Measurements from ENCODE around the gene CHRNA7. TPM values are rescaled to one million over a fixed set of nuclear protein-coding genes. Genes with fewer than 3 reads are reported as not detected.
"Not testable (repeated sequence)": the region's sequence is repeated elsewhere in the genome, so short reads cannot be mapped to it uniquely, and the experiment has no call there.

The CHRNA7 gene
- polyA plus RNA-seq, 4 donors = 4.3 to 13.7 (median 8.0) TPM

DNA sequence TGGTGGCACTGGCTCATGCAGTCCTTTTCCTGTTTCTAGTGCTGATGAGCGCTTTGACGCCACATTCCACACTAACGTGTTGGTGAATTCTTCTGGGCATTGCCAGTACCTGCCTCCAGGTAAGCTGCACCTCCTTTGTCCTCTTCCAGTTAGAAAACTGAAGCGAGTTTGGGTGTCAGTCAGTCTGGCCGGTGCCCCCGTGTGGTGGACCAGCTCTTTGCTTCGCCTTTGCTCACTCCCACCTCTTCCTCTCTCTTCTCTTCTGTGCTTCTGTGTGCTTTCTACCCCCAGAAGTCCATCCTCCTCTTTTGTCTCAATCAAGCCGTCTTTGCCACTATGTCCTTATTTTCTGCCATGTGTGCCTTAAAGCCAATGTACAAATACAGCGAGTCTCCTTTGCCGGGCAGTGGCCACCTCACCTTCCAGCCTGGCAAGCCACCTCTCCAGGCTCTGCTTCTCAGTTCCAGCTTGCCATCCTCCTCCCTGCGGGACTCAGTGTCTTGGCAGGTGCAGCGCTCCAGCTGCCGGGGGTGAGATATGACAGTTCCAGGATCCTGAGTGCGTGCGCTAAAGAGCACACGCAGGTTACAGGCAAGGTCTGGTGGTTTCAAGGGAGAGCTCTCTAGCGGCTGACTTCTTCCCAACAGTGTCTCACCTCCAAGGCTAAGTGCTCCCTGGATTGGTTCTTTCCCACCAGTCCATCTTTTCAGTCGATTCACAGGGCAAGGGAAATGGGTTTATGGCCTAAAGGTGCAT, 123.7 kb downstream of the CHRNA7 start:
- not testable (repeated sequence) for H3K27me3 ChIP-seq (ENCODE audit: control insufficient read depth in 3 of 3, insufficient read depth in 3 of 3, low read length in 3 of 3); H3K27ac ChIP-seq (ENCODE audit: low read depth in 1 of 3, low read length in 2 of 3); H3K36me3 ChIP-seq (ENCODE audit: control insufficient read depth in 3 of 3, insufficient read depth in 2 of 3, low read depth in 1 of 3, low read length in 3 of 3); H3K4me1 ChIP-seq (ENCODE audit: control insufficient read depth in 3 of 3, insufficient read depth in 2 of 3, low read depth in 1 of 3, low read length in 2 of 3); H3K4me3 ChIP-seq (ENCODE audit: low read depth in 1 of 3, low read length in 3 of 3); H3K9me3 ChIP-seq (ENCODE audit: control insufficient read depth in 2 of 2, insufficient read depth in 1 of 2, low read depth in 1 of 2, low read length in 1 of 2); FAIRE-seq; DNase-seq
- WGBS, 3 donors = no CpG with 5 or more reads among the region's 18 CpGs

DNA sequence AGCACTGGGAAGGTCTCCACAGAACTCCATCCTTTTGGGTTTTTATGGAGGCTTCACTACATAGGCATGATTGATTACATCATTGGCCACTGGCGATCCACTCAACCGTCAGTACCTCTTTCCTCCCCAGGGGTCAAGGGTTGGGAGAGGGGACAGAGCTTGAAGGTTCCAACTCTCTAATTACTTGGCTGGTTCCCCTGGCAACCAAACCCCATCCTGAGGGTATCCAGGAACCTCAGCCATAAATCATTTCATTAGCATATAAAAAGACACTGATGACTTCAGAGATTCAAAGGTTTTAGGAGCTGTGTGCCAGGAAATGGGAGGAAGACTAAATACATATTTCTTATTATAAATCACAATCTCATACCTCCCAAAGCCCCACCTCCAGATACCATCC, 131.8 kb downstream of the CHRNA7 start:
- WGBS, 3 donors = no CpG with 5 or more reads among the region's 2 CpGs
- H3K4me3 ChIP-seq (ENCODE audit: low read depth in 1 of 3, low read length in 3 of 3); DNase-seq; FAIRE-seq; H3K27me3 ChIP-seq (ENCODE audit: control insufficient read depth in 3 of 3, insufficient read depth in 3 of 3, low read length in 3 of 3); H3K36me3 ChIP-seq (ENCODE audit: control insufficient read depth in 3 of 3, insufficient read depth in 2 of 3, low read depth in 1 of 3, low read length in 3 of 3); H3K27ac ChIP-seq (ENCODE audit: low read depth in 1 of 3, low read length in 2 of 3); H3K9me3 ChIP-seq (ENCODE audit: control insufficient read depth in 2 of 2, insufficient read depth in 1 of 2, low read depth in 1 of 2, low read length in 1 of 2); H3K4me1 ChIP-seq (ENCODE audit: control insufficient read depth in 3 of 3, insufficient read depth in 2 of 3, low read depth in 1 of 3, low read length in 2 of 3): not testable (repeated sequence)

GRCh38 chr15:32164065-32164464, 133.8 kb downstream of the CHRNA7 start:
- H3K27me3 ChIP-seq (ENCODE audit: control insufficient read depth in 3 of 3, insufficient read depth in 3 of 3, low read length in 3 of 3); H3K36me3 ChIP-seq (ENCODE audit: control insufficient read depth in 3 of 3, insufficient read depth in 2 of 3, low read depth in 1 of 3, low read length in 3 of 3); FAIRE-seq; H3K27ac ChIP-seq (ENCODE audit: low read depth in 1 of 3, low read length in 2 of 3); DNase-seq; H3K4me1 ChIP-seq (ENCODE audit: control insufficient read depth in 3 of 3, insufficient read depth in 2 of 3, low read depth in 1 of 3, low read length in 2 of 3); H3K4me3 ChIP-seq (ENCODE audit: low read depth in 1 of 3, low read length in 3 of 3); H3K9me3 ChIP-seq (ENCODE audit: control insufficient read depth in 2 of 2, insufficient read depth in 1 of 2, low read depth in 1 of 2, low read length in 1 of 2): not testable (repeated sequence)
- no CpG with 5 or more reads among the region's 7 CpGs for WGBS, 3 donors

- DNase-seq = not testable (repeated sequence)
Measured at GRCh38 chr15:32164747-32165146, 134.4 kb downstream of the CHRNA7 start.

DNA sequence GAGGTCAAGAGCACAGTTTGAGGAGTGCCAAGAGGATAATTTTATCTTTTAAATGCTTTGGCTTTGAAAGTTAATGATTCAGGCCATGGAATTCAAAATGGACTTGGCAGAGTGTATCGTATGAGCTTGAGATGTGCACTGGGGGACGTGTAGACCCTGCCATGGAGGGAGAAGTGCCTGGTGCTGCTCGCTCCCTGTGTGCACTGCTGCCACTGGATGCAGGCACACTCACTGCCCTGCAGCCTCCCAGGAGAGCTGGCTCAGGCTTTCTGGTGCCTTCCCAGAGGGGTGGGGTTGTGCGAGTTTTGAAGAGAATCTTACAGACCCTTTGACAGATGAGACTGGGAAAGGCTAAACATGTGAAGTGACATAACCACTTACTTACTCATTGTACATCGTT, 135.5 kb downstream of the CHRNA7 start:
- WGBS, 3 donors = 79 to 94% (median 85%) methylated on average over 1 of the region's 5 CpGs
- H3K27me3 ChIP-seq (ENCODE audit: control insufficient read depth in 3 of 3, insufficient read depth in 3 of 3, low read length in 3 of 3); DNase-seq; H3K27ac ChIP-seq (ENCODE audit: low read depth in 1 of 3, low read length in 2 of 3); H3K9me3 ChIP-seq (ENCODE audit: control insufficient read depth in 2 of 2, insufficient read depth in 1 of 2, low read depth in 1 of 2, low read length in 1 of 2); FAIRE-seq; H3K4me1 ChIP-seq (ENCODE audit: control insufficient read depth in 3 of 3, insufficient read depth in 2 of 3, low read depth in 1 of 3, low read length in 2 of 3); H3K36me3 ChIP-seq (ENCODE audit: control insufficient read depth in 3 of 3, insufficient read depth in 2 of 3, low read depth in 1 of 3, low read length in 3 of 3); H3K4me3 ChIP-seq (ENCODE audit: low read depth in 1 of 3, low read length in 3 of 3): not testable (repeated sequence)

More at GRCh38 chr15:32164747-32165146, 134.4 kb downstream of the CHRNA7 start:
- not testable (repeated sequence) for H3K27ac ChIP-seq (ENCODE audit: low read depth in 1 of 3, low read length in 2 of 3); H3K4me1 ChIP-seq (ENCODE audit: control insufficient read depth in 3 of 3, insufficient read depth in 2 of 3, low read depth in 1 of 3, low read length in 2 of 3); H3K36me3 ChIP-seq (ENCODE audit: control insufficient read depth in 3 of 3, insufficient read depth in 2 of 3, low read depth in 1 of 3, low read length in 3 of 3); FAIRE-seq; H3K27me3 ChIP-seq (ENCODE audit: control insufficient read depth in 3 of 3, insufficient read depth in 3 of 3, low read length in 3 of 3); H3K9me3 ChIP-seq (ENCODE audit: control insufficient read depth in 2 of 2, insufficient read depth in 1 of 2, low read depth in 1 of 2, low read length in 1 of 2); H3K4me3 ChIP-seq (ENCODE audit: low read depth in 1 of 3, low read length in 3 of 3)
- WGBS, 3 donors = no CpG with 5 or more reads among the region's 1 CpG

DNA sequence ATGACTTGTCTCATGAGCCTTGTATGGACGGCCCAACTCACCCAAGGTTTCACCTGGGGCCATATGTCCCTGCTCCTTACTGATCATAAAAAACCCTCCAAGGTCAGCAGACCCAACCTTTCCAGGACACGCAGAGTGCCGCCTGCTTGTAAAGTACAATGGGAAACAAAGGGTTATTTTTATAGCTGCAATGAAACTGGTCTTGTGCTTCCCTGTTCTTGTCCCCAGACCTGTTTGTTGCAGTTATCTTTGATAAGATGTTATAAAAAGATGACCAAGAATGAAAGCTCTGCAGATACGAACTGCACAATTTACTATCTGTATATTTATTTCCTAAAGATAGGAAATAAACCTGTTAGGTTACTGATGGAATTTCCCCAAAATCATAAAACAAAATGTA, 136.0 kb downstream of the CHRNA7 start:
- FAIRE-seq; H3K4me3 ChIP-seq (ENCODE audit: low read depth in 1 of 3, low read length in 3 of 3); H3K4me1 ChIP-seq (ENCODE audit: control insufficient read depth in 3 of 3, insufficient read depth in 2 of 3, low read depth in 1 of 3, low read length in 2 of 3); H3K27ac ChIP-seq (ENCODE audit: low read depth in 1 of 3, low read length in 2 of 3); DNase-seq; H3K36me3 ChIP-seq (ENCODE audit: control insufficient read depth in 3 of 3, insufficient read depth in 2 of 3, low read depth in 1 of 3, low read length in 3 of 3); H3K27me3 ChIP-seq (ENCODE audit: control insufficient read depth in 3 of 3, insufficient read depth in 3 of 3, low read length in 3 of 3); H3K9me3 ChIP-seq (ENCODE audit: control insufficient read depth in 2 of 2, insufficient read depth in 1 of 2, low read depth in 1 of 2, low read length in 1 of 2): not testable (repeated sequence)
- 56 to 88% (median 62%) methylated on average over 2 to 4 of the region's 4 CpGs for WGBS, 3 donors

- H3K36me3 ChIP-seq (ENCODE audit: control insufficient read depth in 3 of 3, insufficient read depth in 2 of 3, low read depth in 1 of 3, low read length in 3 of 3); H3K4me1 ChIP-seq (ENCODE audit: control insufficient read depth in 3 of 3, insufficient read depth in 2 of 3, low read depth in 1 of 3, low read length in 2 of 3); FAIRE-seq; H3K27ac ChIP-seq (ENCODE audit: low read depth in 1 of 3, low read length in 2 of 3); H3K27me3 ChIP-seq (ENCODE audit: control insufficient read depth in 3 of 3, insufficient read depth in 3 of 3, low read length in 3 of 3); DNase-seq; H3K9me3 ChIP-seq (ENCODE audit: control insufficient read depth in 2 of 2, insufficient read depth in 1 of 2, low read depth in 1 of 2, low read length in 1 of 2); H3K4me3 ChIP-seq (ENCODE audit: low read depth in 1 of 3, low read length in 3 of 3): not testable (repeated sequence)
- 95 to 98% (median 96%) methylated on average over 14 to 20 of the region's 35 CpGs for WGBS, 3 donors
Measured at GRCh38 chr15:32167913-32168312, 137.6 kb downstream of the CHRNA7 start.

DNA sequence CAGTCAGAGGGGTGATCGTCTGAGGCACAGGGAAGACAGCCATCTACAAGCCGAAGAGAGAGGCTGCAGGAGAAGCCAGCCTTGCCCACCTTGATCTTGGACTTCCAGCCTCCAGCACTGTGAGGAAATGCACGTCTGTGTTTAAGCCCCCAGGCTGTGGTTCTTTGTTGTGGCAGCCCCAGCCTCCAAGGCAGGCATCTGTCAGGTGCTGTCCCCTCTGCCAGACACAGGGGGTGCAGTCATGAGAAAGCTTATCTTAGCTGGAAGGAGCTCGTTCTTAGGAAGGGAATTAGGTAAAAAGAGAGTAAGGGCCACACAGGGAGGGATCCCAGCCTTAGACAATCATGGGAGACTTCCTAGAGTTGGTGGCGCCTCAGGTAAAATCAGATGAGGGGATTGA, 150.3 kb downstream of the CHRNA7 start:
- H3K4me1 ChIP-seq (ENCODE audit: control insufficient read depth in 3 of 3, insufficient read depth in 2 of 3, low read depth in 1 of 3, low read length in 2 of 3); H3K27ac ChIP-seq (ENCODE audit: low read depth in 1 of 3, low read length in 2 of 3); H3K27me3 ChIP-seq (ENCODE audit: control insufficient read depth in 3 of 3, insufficient read depth in 3 of 3, low read length in 3 of 3); DNase-seq; H3K9me3 ChIP-seq (ENCODE audit: control insufficient read depth in 2 of 2, insufficient read depth in 1 of 2, low read depth in 1 of 2, low read length in 1 of 2); FAIRE-seq; H3K36me3 ChIP-seq (ENCODE audit: control insufficient read depth in 3 of 3, insufficient read depth in 2 of 3, low read depth in 1 of 3, low read length in 3 of 3); H3K4me3 ChIP-seq (ENCODE audit: low read depth in 1 of 3, low read length in 3 of 3): not testable (repeated sequence)
- WGBS, 3 donors = no CpG with 5 or more reads among the region's 5 CpGs

DNA sequence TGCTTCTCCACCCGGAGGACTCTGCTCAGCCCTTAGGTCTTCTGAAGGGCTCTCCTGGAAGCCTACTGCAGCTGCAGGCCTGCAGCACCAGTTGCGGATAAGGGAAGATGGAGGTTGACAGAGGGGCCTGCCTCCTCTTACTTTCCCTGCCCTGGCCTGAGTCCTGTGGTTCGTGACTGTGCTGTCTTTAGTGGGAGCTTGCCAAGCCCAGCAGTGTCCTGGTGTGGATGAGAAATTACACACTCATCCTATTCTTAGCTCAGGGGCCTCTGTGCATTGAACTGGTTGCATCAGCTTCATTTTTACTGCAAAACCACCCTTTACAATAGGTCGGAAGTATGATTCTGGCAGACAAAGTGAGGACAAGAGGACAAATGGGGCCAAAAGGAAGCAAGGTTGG, 163.5 kb downstream of the CHRNA7 start:
- FAIRE-seq = not testable (repeated sequence)

More for the DNA sequence above, 163.5 kb downstream of the CHRNA7 start:
- not testable (repeated sequence) for H3K36me3 ChIP-seq (ENCODE audit: control insufficient read depth in 3 of 3, insufficient read depth in 2 of 3, low read depth in 1 of 3, low read length in 3 of 3); H3K9me3 ChIP-seq (ENCODE audit: control insufficient read depth in 2 of 2, insufficient read depth in 1 of 2, low read depth in 1 of 2, low read length in 1 of 2); H3K27me3 ChIP-seq (ENCODE audit: control insufficient read depth in 3 of 3, insufficient read depth in 3 of 3, low read length in 3 of 3); H3K27ac ChIP-seq (ENCODE audit: low read depth in 1 of 3, low read length in 2 of 3); DNase-seq; H3K4me1 ChIP-seq (ENCODE audit: control insufficient read depth in 3 of 3, insufficient read depth in 2 of 3, low read depth in 1 of 3, low read length in 2 of 3); H3K4me3 ChIP-seq (ENCODE audit: low read depth in 1 of 3, low read length in 3 of 3)
- no CpG with 5 or more reads among the region's 4 CpGs for WGBS, 3 donors

Measured in small intestine (tissue), 7 donors.